ENCODE results near the gene MTFR2. TPM values are rescaled to one million over a fixed set of nuclear protein-coding genes. Genes with fewer than 3 reads are reported as not detected.
"Not testable (repeated sequence)": the region's sequence is repeated elsewhere in the genome, so short reads cannot be mapped to it uniquely, and the experiment has no call there.

The MTFR2 gene
- total RNA-seq, 1 donor from 2014 or later: 0.24 TPM

DNA sequence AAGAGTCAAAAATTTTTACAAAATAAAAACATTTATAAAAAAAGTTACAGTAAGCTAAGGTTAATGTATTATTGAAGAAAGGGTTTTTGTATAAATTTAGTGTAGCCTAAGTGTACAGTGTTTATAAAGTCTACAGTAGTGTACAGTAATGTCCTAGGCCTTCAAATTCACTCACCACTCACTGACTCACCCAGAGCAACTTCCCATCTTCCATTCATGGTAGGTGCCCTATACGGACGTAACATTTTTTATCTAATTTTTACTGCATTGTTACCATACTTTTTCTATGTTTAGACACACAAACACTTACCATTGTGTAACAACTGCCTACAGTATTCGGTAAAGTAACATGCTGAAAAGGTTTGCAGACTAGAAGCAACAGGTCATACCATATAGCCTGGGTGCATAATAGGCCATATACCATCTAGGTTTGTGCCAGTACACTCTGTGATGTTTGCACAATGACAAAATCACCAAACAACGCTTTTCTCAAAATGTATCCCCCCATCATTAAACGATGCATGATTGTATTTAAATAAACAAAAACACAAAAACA, 6.0 kb downstream of the MTFR2 start:
- intact Hi-C loops (cut with DNase I): no loop called here
- DNase-seq: no peak
- ATAC-seq (ENCODE audit: poor library complexity): no peak

DNA sequence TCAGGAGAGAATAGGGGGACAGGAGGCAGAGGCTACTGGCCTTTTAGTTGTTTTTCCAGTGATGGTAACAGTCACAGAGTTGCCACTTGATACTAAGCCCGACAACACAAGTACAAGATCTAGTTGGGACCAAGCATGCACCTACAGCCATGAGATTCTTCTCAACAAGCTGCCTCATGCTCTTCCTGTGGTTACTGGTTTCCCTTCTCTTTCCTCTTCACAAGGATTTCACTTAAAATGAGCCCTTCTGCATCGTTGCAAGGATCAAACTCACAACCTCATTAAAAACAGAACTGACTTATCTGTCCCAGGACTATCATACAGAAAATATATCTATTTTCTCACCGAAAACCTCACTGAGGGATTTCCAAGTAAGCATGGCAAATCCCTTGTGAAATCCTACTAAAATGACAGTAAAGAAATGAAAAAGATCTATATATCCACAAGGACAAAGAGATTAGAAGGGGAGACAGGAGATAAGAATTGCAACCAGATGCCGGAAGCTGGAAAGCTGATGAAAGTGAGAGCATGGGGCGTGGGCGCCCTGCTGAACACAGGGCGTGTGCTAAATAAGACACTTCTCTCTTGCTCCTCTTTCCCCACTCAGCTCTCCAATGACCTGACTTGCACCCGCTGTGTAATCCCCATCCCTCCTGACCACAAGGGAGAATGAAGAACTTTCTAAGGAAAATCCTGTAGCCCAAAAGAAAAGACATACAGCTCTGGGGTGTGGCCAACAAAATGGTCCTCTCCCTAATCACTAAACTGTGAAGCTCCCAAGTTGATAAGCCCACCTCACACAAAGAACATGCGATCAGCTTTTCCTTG, 13.4 kb downstream of the MTFR2 start:
- DNase-seq (no peak), ATAC-seq (ENCODE audit: poor library complexity) (peak; percentile 57)
- intact Hi-C loops (cut with DNase I): no loop called here

DNA sequence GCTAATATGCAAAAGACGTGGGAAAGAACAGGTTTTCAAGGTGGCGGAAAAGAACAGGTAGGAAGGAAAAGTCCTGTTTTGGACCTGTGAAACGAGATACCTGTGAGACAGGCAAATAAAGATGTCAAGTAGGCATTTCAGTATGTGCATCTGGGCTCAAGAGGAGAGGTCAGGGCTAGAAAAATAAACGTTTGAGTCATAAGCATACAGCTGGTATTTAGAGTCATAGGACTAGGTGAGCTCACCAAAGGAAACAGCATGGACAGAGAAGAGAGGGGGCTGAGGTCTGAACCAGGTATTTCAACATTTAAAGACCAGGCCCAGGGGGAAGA, 14.9 kb downstream of the MTFR2 start:
- DNase-seq (no peak), ATAC-seq (ENCODE audit: poor library complexity) (no peak)
- intact Hi-C loops (cut with DNase I): no loop called here

GRCh38 chr6:136232701-136233100, 17.4 kb downstream of the MTFR2 start:
- DNase-seq (no peak), ATAC-seq (ENCODE audit: poor library complexity) (no peak)
- intact Hi-C loops (cut with DNase I): no loop called here

- DNase-seq: no peak
- intact Hi-C loops (cut with DNase I): no loop called here
- ATAC-seq (ENCODE audit: poor library complexity): no peak
Measured at GRCh38 chr6:136230219-136230853, 19.8 kb downstream of the MTFR2 start.

DNA sequence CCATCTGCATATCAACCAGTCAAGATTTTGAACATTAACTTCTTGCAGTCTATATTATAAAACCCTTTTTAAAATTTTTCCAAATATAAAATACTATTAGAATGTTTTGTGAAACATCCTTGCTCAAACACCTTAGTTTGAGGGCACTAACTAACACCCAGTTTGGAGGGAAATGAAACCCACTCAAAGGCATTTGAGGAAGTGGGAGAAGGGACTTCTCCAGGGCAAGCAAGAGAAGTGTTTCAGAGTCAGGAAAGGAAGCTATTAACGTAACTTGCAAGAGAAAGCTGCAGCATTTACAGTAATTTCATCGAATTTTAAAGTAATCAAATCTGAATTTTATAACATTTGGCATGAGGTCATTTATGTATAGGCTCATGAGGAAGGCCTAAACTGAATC, 21.3 kb downstream of the MTFR2 start:
- intact Hi-C loops (cut with DNase I): loop anchor here (5.0 kb wide), 2 partner anchors 197 to 697 kb away; no protein-coding TSS in a partner anchor
- DNase-seq: no peak
- ATAC-seq (ENCODE audit: poor library complexity): no peak

- DNase-seq: no peak
- ATAC-seq (ENCODE audit: poor library complexity): peak; percentile 42
- intact Hi-C loops (cut with DNase I): loop anchor here (5.0 kb wide), 2 partner anchors 195 to 695 kb away; no protein-coding TSS in a partner anchor
Measured at GRCh38 chr6:136226674-136227377, 23.3 kb downstream of the MTFR2 start.

DNA sequence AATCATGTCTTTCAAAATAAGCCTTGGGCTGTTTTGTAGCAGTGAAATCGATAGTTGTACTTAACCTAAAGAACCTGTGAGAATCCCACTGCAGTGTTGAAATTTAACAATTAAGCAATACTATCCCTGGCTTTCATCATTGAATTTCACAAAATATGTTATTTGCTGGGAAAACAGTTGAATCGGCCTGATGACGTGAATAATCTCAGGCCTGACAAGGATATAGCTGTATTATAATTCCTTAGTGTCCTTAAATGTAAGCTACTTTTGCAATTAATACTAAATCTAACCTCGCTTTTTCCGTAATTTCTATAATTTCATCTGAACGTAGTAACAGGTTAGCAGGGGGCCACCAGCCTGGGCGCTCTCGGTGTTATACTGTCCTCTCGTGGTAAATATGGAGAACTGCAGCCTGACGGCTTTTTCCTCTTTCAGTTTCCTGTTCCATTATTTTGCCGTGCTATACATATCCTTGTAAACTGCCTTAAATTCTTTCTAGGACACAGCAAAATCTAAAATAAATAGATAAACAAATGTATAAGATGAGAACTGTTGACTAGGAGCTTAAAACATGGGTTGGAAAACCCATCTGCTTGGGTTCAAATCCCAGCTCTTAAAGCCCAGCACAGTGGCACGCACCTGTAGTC, 24.0 kb downstream of the MTFR2 start:
- DNase-seq (peak; percentile 65), ATAC-seq (ENCODE audit: poor library complexity) (peak; percentile 94)
- intact Hi-C loops (cut with DNase I): loop anchor here (5.0 kb wide), 2 partner anchors 194 to 694 kb away; no protein-coding TSS in a partner anchor

DNA sequence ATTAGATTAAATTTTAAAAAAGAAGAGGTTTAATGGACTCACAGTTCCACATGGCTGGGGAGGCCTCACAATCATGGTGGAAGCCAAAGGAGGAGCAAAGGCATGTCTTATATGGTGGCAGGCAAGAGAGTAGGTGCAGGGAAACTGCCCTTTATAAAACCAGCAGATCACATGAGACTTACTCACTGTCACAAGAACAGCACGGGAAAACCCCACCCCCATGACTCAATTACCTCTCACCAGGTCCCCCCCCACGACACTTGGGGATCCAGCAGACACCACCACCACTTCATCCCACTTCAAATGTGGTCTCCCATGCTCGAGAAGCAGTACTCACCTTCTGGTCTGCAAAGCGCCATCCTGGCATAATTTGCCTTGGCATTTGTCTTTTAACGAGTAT, 24.6 kb downstream of the MTFR2 start:
- ATAC-seq (ENCODE audit: poor library complexity): peak; percentile 7
- intact Hi-C loops (cut with DNase I): loop anchor here (5.0 kb wide), 2 partner anchors 193 to 693 kb away; no protein-coding TSS in a partner anchor
- no peak for DNase-seq

DNA sequence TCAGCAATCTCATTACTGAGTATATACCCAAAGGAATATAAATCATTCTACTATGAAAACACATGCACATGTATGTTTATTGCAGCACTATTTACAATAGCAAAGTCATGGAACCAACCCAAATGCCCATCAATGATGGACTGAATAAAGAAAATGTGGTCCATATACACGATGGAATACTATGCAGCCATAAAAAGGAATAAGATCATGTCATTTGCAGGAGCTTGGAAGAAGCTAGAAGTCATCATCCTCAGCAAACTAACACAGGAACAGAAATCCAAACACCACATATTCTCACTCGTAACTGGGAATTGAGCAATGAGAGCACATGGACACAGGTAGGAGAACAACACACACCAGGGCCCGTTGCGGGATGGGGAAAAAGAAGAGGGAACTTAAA, 25.1 kb downstream of the MTFR2 start:
- ATAC-seq (ENCODE audit: poor library complexity); DNase-seq: not testable (repeated sequence)
- intact Hi-C loops (cut with DNase I): loop anchor here (5.0 kb wide), 2 partner anchors 193 to 693 kb away; no protein-coding TSS in a partner anchor

- ATAC-seq (ENCODE audit: poor library complexity) (no peak), DNase-seq (no peak)
- intact Hi-C loops (cut with DNase I): no loop called here
Measured at GRCh38 chr6:136216503-136217401, 33.4 kb downstream of the MTFR2 start.

DNA sequence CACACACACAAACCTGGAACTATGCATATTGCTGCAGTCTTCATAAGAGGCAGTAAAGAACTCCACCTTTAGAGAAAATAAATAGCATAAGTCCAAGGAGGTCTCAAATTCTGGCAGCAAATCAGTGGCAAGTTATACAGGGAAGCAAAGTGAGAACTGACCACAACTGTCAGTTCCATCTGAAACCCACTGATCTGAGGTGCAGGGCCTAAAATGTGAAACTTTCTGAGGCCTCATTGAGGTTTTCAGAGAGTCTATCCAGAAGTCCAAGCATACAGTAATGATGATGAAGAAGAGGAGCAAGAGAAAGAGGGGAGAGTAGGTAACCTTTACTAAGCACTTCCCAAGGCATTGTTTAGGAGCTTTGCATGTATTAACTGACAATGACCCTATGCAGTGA, 36.3 kb downstream of the MTFR2 start:
- no peak for DNase-seq
- intact Hi-C loops (cut with DNase I): no loop called here
- ATAC-seq (ENCODE audit: poor library complexity): no peak

DNA sequence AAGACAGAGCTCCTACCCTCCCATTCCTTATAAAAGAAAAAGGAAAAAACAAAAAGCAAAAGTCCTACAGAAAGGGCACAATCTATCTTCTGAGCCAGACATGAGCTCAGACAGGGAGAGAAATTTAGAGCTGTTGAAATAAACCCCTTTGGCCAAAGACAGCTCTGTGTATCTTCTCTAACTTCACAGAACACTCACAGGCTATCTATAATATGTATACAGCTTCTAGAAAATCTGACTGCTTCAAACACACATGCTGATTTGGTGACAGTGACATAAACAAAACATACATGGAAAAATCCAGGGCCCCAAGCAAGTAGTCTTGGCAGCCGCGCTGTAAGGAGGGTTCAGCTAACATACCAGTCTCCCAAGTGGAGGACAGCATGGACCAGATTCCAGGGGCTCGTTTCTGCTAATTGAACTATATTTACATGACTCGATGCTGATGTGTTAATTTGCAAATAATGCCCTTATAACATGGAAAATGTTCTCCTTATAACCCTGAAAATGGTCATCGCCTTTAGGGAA, 37.0 kb downstream of the MTFR2 start:
- no peak for ATAC-seq (ENCODE audit: poor library complexity)
- intact Hi-C loops (cut with DNase I): no loop called here
- no peak for DNase-seq

DNA sequence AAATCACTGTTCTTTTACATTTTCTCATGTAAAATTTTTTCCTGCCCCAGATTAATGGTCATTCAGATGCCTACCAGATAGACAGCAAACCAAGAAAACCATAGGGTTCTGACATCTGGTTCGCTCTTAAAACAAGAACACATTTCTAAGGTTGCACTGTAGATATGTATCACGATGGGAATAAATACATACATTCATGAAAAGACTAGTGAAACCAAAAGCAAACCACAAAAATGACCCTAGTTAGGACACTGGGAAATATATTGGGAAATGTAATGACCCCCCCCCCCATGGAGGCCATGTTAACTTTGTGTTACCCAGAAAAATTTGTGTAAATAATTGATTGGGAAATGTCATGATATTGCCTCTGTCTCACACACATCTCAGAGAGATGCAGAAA, 37.5 kb downstream of the MTFR2 start:
- intact Hi-C loops (cut with DNase I): no loop called here
- DNase-seq (no peak), ATAC-seq (ENCODE audit: poor library complexity) (no peak)

DNA sequence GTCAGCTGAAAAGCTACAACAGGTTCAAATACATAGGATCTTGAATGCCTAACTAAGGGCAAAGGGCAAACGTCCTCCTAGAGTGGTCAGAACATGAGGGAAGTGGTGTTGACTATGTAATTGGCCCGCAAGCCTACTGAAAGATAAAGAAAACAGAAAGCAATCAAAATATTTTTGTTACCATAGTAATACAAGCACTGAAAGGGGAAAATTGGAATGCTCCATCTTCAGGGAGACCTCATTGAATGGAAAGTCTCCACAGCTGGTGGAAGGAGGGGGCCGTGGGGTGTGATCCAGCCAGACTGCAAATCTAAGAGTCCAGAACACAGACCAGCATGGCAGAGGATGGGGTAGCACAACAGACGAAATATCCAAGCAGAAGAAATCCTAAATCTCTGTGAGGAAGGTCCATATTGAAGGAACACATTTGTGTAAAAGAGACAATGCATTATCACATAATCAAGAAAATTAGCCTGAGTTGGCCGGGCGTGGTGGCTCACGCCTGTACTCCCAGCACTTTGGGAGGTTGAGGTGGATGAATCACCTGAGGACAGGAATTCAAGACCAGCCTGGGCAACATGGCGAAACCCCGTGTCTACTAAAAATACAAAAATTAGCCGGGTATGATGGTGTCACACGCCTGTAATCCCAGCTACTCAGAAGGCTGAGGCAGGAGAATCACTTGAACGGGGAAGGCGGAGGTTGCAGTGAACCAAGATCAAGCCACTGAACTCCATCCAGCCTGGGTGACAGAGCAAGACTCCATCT, 39.5 kb downstream of the MTFR2 start:
- ATAC-seq (ENCODE audit: poor library complexity) (no peak), DNase-seq (no peak)
- intact Hi-C loops (cut with DNase I): no loop called here

- no peak for ATAC-seq (ENCODE audit: poor library complexity)
- intact Hi-C loops (cut with DNase I): no loop called here
- DNase-seq: no peak
Measured at GRCh38 chr6:136209496-136209895, 40.6 kb downstream of the MTFR2 start.

GRCh38 chr6:136208783-136209182, 41.3 kb downstream of the MTFR2 start:
- ATAC-seq (ENCODE audit: poor library complexity): no peak
- intact Hi-C loops (cut with DNase I): no loop called here
- no peak for DNase-seq
